WTC11 (cell line): ENCODE measurements around the gene GLIPR2. TPM values are rescaled to one million over a fixed set of nuclear protein-coding genes. Genes with fewer than 3 reads are reported as not detected.

Source experiments
- ATAC-seq: fragments of 200-7000 bp; cut with Tn5 transposase; 2 replicates; pipeline ENCODE4 v1.10.0; 2021; ENCODE audit warnings: mild to moderate bottlenecking, moderate library complexity
- CTCF ChIA-PET: fragments of 300-600 bp; sonication (Branson Sonifier 250); formaldehyde crosslinking; loops from one replicate; lab custom pipeline; 2021; ENCODE audit warnings: antibody characterized with exemption; lab: Charles Lee
- POLR2A ChIA-PET: fragments of 350-600 bp; sonication (Branson Sonifier 250); formaldehyde crosslinking; loops from one replicate; lab custom pipeline; 2021; ENCODE audit warnings: antibody characterized with exemption; lab: Charles Lee
- DNase-seq: peaks from one replicate; pipeline ENCODE4 v3.0.0; 2021; ENCODE audit warnings: low spot score
- H3K27ac Mint-ChIP-seq: 2 replicates; pipeline ENCODE4 v1.8.0; 2021; ENCODE audit warnings: mixed read lengths
- H3K27me3 Mint-ChIP-seq: 2 replicates; pipeline ENCODE4 v1.8.0; 2021; ENCODE audit warnings: low read depth, mild to moderate bottlenecking, moderate library complexity, mixed read lengths
- H3K36me3 Mint-ChIP-seq: 2 replicates; pipeline ENCODE4 v1.8.0; 2021; ENCODE audit warnings: mixed read lengths
- H3K4me1 Mint-ChIP-seq: 2 replicates; pipeline ENCODE4 v1.8.0; 2022; ENCODE audit warnings: mixed read lengths
- H3K4me3 Mint-ChIP-seq: 2 replicates; pipeline ENCODE4 v1.8.0; 2021; ENCODE audit warnings: mild to moderate bottlenecking, moderate library complexity, mixed read lengths
- H3K9me3 Mint-ChIP-seq: 2 replicates; pipeline ENCODE4 v1.8.0; 2021; ENCODE audit warnings: mixed read lengths
- ATF1 ChIP-seq: sonication (generic); formaldehyde crosslinking; IDR thresholded peaks from 2 replicates; pipeline ENCODE4 v1.8.1; 2023; ENCODE audit warnings: mild to moderate bottlenecking, moderate library complexity, missing genetic modification reagents
- ESRRA ChIP-seq: sonication (generic); formaldehyde crosslinking; IDR thresholded peaks from 2 replicates; pipeline ENCODE4 v1.8.1; 2022; ENCODE audit warnings: mild to moderate bottlenecking, missing genetic modification reagents, borderline replicate concordance
- FOXJ3 ChIP-seq: sonication (generic); formaldehyde crosslinking; IDR thresholded peaks from 2 replicates; pipeline ENCODE4 v1.9.0; 2021; ENCODE audit warnings: missing genetic modification reagents, mild to moderate bottlenecking, borderline replicate concordance
- KAT7 ChIP-seq: sonication (generic); formaldehyde crosslinking; IDR thresholded peaks from 2 replicates; pipeline ENCODE4 v1.8.1; 2023; ENCODE audit warnings: missing genetic modification reagents, mild to moderate bottlenecking, borderline replicate concordance
- NFE2L1 ChIP-seq: sonication (generic); formaldehyde crosslinking; IDR thresholded peaks from 2 replicates; pipeline ENCODE4 v1.8.1; 2023; ENCODE audit warnings: missing genetic modification reagents
- NR1H2 ChIP-seq: sonication (generic); formaldehyde crosslinking; IDR thresholded peaks from 2 replicates; pipeline ENCODE4 v1.9.0; 2021; ENCODE audit warnings: mild to moderate bottlenecking, moderate library complexity, missing genetic modification reagents
- RORB ChIP-seq: fragments of 250-450 bp; sonication (Bioruptor Pico); IDR thresholded peaks from 2 replicates; pipeline ENCODE4 v1.9.0; 2021; ENCODE audit warnings: mild to moderate bottlenecking
- TEAD4 ChIP-seq: sonication (generic); formaldehyde crosslinking; IDR thresholded peaks from 2 replicates; pipeline ENCODE4 v1.8.0; 2022; ENCODE audit warnings: mild to moderate bottlenecking, missing genetic modification reagents
- ZNF138 ChIP-seq: sonication (generic); formaldehyde crosslinking; conservative IDR thresholded peaks from 2 replicates; pipeline ENCODE4 v1.8.1; 2022; ENCODE audit warnings: mild to moderate bottlenecking, moderate library complexity, missing genetic modification reagents
- ZNF281 ChIP-seq: sonication (generic); formaldehyde crosslinking; IDR thresholded peaks from 2 replicates; pipeline ENCODE4 v1.8.0; 2023; ENCODE audit warnings: mild to moderate bottlenecking, missing genetic modification reagents
- total RNA-seq: library from RNA; stranded (reverse); gene quantifications from 3 replicates; pipeline ENCODE4 v1.2.3, GENCODE V29; 2021
- TF ChIP-seq, protein P1 (sequence below): fragments of 250-450 bp; sonication (Bioruptor Pico); IDR thresholded peaks from 2 replicates; pipeline ENCODE4 v1.9.0; 2021; ENCODE audit warnings: mild to moderate bottlenecking, borderline replicate concordance
- TF ChIP-seq, protein P2 (sequence below): sonication (generic); formaldehyde crosslinking; IDR thresholded peaks from 2 replicates; pipeline ENCODE4 v1.8.0; 2022; ENCODE audit warnings: mild to moderate bottlenecking, missing genetic modification reagents
- TF ChIP-seq, protein P3 (sequence below): sonication (generic); formaldehyde crosslinking; IDR thresholded peaks from 2 replicates; pipeline ENCODE4 v1.8.0; 2023; ENCODE audit warnings: missing genetic modification reagents

GLIPR2 gene
- total RNA-seq, 1 experiment from 2014 or later: 3.7 TPM

DNA sequence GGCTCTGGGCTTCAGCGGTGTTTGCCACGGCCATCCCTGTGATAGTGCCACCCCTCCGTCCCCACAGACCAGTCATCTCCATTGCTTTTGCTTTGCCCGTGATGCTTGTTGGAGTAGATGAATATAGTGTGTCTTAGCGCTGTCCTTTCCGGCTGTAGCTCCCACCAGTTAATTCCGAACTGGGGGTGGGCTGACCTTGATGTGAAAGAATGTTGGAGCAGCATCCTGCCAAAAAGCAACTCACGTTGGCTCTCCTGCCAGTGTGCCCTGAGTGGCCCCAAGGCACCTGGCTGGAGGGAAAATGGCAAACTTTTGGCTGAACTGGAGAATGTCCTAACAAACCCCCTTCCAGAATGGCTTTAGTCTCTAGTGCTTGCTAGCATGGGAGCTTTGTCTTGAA lies 74.2 kb downstream of the GLIPR2 start:
- no peak for TF ChIP-seq ESRRA (CRISPR knock-in tag)
- TF ChIP-seq, all 79 proteins: peak for 0
- DNase-seq (no peak), ATAC-seq (no peak)
- H3K9me3 Mint-ChIP-seq: no peaks in the 10 kb centered on the region
- H3K4me1 Mint-ChIP-seq: no peaks in the 10 kb centered on the region
- POLR2A ChIA-PET: no interaction called here
- no peaks in the 10 kb centered on the region for H3K27me3 Mint-ChIP-seq
- CTCF ChIA-PET: interaction anchor here (1.4 kb wide), 1 partner anchor 45 kb away, joined by 4 read pairs; no protein-coding TSS in a partner anchor
- H3K4me3 Mint-ChIP-seq: no peak overlapping the region
- peaks cover 71% of the 10 kb centered on the region for H3K36me3 Mint-ChIP-seq
- peak overlapping the region; percentile 1; the same call in 1 of the 2 replicates for H3K27ac Mint-ChIP-seq

DNA sequence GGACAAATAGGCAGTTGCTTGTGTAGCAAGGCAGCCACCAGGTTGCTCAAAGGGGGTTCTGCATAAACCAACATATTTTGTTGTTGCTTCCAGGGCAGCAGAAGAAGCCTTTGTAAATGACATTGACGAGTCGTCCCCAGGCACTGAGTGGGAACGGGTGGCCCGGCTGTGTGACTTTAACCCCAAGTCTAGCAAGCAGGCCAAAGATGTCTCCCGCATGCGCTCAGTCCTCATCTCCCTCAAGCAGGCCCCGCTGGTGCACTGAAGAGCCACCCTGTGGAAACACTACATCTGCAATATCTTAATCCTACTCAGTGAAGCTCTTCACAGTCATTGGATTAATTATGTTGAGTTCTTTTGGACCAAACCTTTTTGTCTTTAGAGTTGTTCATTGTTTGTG lies 75.0 kb downstream of the GLIPR2 start:
- CTCF ChIA-PET: no interaction called here
- no peak for DNase-seq
- Mint-ChIP-seq H3K4me3 (no peak overlapping the region), H3K9me3 (no peaks in the 10 kb centered on the region), H3K27me3 (no peaks in the 10 kb centered on the region), H3K4me1 (no peaks in the 10 kb centered on the region), H3K27ac (peak overlapping the region; percentile 36; the same call in 1 of the 2 replicates), H3K36me3 (peaks cover 67% of the 10 kb centered on the region)
- no peak for ATAC-seq
- POLR2A ChIA-PET: no interaction called here
- TF ChIP-seq TEAD4 (CRISPR knock-in tag) (no peak), FOXJ3 (CRISPR knock-in tag) (no peak), NR1H2 (CRISPR knock-in tag) (no peak), ZNF138 (no peak), KAT7 (CRISPR knock-in tag) (no peak), NFE2L1 (CRISPR knock-in tag) (no peak), ZNF281 (CRISPR knock-in tag) (no peak), RORB (CRISPR knock-in tag) (no peak), ATF1 (CRISPR knock-in tag) (no peak)
- TF ChIP-seq, protein P1, sequence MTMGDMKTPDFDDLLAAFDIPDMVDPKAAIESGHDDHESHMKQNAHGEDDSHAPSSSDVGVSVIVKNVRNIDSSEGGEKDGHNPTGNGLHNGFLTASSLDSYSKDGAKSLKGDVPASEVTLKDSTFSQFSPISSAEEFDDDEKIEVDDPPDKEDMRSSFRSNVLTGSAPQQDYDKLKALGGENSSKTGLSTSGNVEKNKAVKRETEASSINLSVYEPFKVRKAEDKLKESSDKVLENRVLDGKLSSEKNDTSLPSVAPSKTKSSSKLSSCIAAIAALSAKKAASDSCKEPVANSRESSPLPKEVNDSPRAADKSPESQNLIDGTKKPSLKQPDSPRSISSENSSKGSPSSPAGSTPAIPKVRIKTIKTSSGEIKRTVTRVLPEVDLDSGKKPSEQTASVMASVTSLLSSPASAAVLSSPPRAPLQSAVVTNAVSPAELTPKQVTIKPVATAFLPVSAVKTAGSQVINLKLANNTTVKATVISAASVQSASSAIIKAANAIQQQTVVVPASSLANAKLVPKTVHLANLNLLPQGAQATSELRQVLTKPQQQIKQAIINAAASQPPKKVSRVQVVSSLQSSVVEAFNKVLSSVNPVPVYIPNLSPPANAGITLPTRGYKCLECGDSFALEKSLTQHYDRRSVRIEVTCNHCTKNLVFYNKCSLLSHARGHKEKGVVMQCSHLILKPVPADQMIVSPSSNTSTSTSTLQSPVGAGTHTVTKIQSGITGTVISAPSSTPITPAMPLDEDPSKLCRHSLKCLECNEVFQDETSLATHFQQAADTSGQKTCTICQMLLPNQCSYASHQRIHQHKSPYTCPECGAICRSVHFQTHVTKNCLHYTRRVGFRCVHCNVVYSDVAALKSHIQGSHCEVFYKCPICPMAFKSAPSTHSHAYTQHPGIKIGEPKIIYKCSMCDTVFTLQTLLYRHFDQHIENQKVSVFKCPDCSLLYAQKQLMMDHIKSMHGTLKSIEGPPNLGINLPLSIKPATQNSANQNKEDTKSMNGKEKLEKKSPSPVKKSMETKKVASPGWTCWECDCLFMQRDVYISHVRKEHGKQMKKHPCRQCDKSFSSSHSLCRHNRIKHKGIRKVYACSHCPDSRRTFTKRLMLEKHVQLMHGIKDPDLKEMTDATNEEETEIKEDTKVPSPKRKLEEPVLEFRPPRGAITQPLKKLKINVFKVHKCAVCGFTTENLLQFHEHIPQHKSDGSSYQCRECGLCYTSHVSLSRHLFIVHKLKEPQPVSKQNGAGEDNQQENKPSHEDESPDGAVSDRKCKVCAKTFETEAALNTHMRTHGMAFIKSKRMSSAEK (CRISPR knock-in tag): no peak
- TF ChIP-seq, protein P2, sequence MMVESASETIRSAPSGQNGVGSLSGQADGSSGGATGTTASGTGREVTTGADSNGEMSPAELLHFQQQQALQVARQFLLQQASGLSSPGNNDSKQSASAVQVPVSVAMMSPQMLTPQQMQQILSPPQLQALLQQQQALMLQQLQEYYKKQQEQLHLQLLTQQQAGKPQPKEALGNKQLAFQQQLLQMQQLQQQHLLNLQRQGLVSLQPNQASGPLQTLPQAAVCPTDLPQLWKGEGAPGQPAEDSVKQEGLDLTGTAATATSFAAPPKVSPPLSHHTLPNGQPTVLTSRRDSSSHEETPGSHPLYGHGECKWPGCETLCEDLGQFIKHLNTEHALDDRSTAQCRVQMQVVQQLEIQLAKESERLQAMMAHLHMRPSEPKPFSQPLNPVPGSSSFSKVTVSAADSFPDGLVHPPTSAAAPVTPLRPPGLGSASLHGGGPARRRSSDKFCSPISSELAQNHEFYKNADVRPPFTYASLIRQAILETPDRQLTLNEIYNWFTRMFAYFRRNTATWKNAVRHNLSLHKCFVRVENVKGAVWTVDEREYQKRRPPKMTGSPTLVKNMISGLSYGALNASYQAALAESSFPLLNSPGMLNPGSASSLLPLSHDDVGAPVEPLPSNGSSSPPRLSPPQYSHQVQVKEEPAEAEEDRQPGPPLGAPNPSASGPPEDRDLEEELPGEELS (CRISPR knock-in tag): no peak
- TF ChIP-seq, protein P3, sequence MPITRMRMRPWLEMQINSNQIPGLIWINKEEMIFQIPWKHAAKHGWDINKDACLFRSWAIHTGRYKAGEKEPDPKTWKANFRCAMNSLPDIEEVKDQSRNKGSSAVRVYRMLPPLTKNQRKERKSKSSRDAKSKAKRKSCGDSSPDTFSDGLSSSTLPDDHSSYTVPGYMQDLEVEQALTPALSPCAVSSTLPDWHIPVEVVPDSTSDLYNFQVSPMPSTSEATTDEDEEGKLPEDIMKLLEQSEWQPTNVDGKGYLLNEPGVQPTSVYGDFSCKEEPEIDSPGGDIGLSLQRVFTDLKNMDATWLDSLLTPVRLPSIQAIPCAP (CRISPR knock-in tag): no peak
